Esophagus squamous epithelium (tissue), 5 donors: Measurements from ENCODE around the gene NLE1. TPM values are rescaled to one million over a fixed set of nuclear protein-coding genes. Genes with fewer than 3 reads are reported as not detected.

Experiments
- DNase-seq: peaks from one replicate; lab custom pipeline; 2025; lab: John Stamatoyannopoulos, UW
- H3K27ac ChIP-seq, 4 donors: fragments of 200-600 bp; sonication (generic); one replicate each; pipeline ENCODE4 v1.5.1; 2016 to 2019; ENCODE audit warnings: mild to moderate bottlenecking in 1 of 4
- H3K27me3 ChIP-seq, 4 donors: fragments of 200-600 bp; sonication (generic); 1 replicate in 3 of 4; 2 replicates in 1 of 4; pipeline versions ENCODE4 v1.5.1 to v1.6.0; 2017 to 2021; ENCODE audit warnings: antibody characterized with exemption in 1 of 4
- H3K36me3 ChIP-seq, 3 donors: fragments of 200-600 bp; sonication (generic); one replicate each; pipeline ENCODE4 v1.5.1; 2016 to 2019
- H3K4me1 ChIP-seq, 3 donors: fragments of 200-600 bp; sonication (generic); one replicate each; pipeline ENCODE4 v1.5.1; 2017 to 2019
- H3K4me3 ChIP-seq, 4 donors: fragments of 200-600 bp; sonication (generic); 1 replicate in 3 of 4; 2 replicates in 1 of 4; pipeline ENCODE4 v1.5.1; 2016 to 2019; ENCODE audit warnings: mild to moderate bottlenecking in 2 of 4, moderate library complexity in 1 of 4
- H3K9me3 ChIP-seq, 3 donors: fragments of 200-600 bp; sonication (generic); one replicate each; pipeline ENCODE4 v1.5.1; 2016 to 2019
- CTCF ChIP-seq, 6 experiments: fragments of 450-650 bp in 4 of 6; fragments of 200-600 bp in 2 of 6; sonication (generic) in 2 of 6; IDR thresholded peaks; one replicate each; pipeline ENCODE4 v1.5.1; 2016 to 2019; ENCODE audit warnings: antibody characterized with exemption in 6 of 6, mild to moderate bottlenecking in 4 of 6, moderate library complexity in 4 of 6
- POLR2A ChIP-seq, 4 donors: fragments of 450-650 bp; IDR thresholded peaks; one replicate each; pipeline ENCODE4 v1.6.1; 2017; ENCODE audit warnings: antibody characterized with exemption in 4 of 4, mild to moderate bottlenecking in 4 of 4, moderate library complexity in 3 of 4
- WGBS, 2 donors: methylation state at CpG; one replicate each; pipeline ENCODE4 v1.1.5; 2018; 5-methylcytosine and 5-hydroxymethylcytosine counted together
- intact Hi-C: fragments of 100-400 bp; cut with DNase I; formaldehyde crosslinking; loops from one replicate; pipeline ENCODE4 v1.15.0; 2022
- total RNA-seq, 4 donors: library from RNA; depleted of rRNA; stranded (reverse); fragments of >200 nt; gene quantifications; one replicate each; pipeline ENCODE4 v1.1.0, GENCODE V29; 2016
- donor health status: DM: yes; HTN: yes; CAD: no.

The NLE1 gene
- total RNA-seq, 4 donors from 2014 or later: 8.2 to 19.6 (median 17.8) TPM

GRCh38 chr17:35163886-35164285 lies 21.8 kb upstream of the NLE1 start:
- intact Hi-C loops: no loop called here
- Histone ChIP-seq H3K27me3 (peaks cover 0 to 14% (median 0%) of the 10 kb centered on the region in 4 donors), H3K36me3 (no peaks in the 10 kb centered on the region), H3K4me3 (no peak overlapping the region), H3K9me3 (no peaks in the 10 kb centered on the region), H3K4me1 (peaks cover 0 to 8% (median 3%) of the 10 kb centered on the region in 3 donors), H3K27ac (no peak overlapping the region)
- TF ChIP-seq CTCF (IDR thresholded peaks at IDR 0.05) (no peak), POLR2A (IDR thresholded peaks at IDR 0.05) (no peak)
- DNase-seq: no peak
- WGBS, 2 donors: 84 to 100% methylated on average over 3 to 7 of the region's 7 CpGs

- H3K9me3 ChIP-seq: no peaks in the 10 kb centered on the region
- WGBS, 2 donors: 77 to 85% methylated on average over 4 of the region's 4 CpGs
- peaks cover 0 to 14% (median 0%) of the 10 kb centered on the region in 4 donors for H3K27me3 ChIP-seq
- no peak overlapping the region for H3K27ac ChIP-seq
- TF ChIP-seq POLR2A (IDR thresholded peaks at IDR 0.05) (no peak), CTCF (IDR thresholded peaks at IDR 0.05) (no peak)
- intact Hi-C loops: no loop called here
- no peaks in the 10 kb centered on the region for H3K36me3 ChIP-seq
- peaks cover 0 to 8% (median 3%) of the 10 kb centered on the region in 3 donors for H3K4me1 ChIP-seq
- no peak overlapping the region for H3K4me3 ChIP-seq
- DNase-seq: no peak
These were observed 20.7 kb upstream of the NLE1 start for GRCh38 chr17:35162755-35163154.

- DNase-seq: no peak
- Histone ChIP-seq H3K36me3 (no peaks in the 10 kb centered on the region), H3K27ac (no peak overlapping the region), H3K27me3 (peaks cover 0 to 11% (median 0%) of the 10 kb centered on the region in 4 donors), H3K4me1 (peaks cover 0 to 8% (median 3%) of the 10 kb centered on the region in 3 donors), H3K4me3 (no peak overlapping the region), H3K9me3 (no peaks in the 10 kb centered on the region)
- intact Hi-C loops: no loop called here
- TF ChIP-seq POLR2A (IDR thresholded peaks at IDR 0.05) (no peak), CTCF (IDR thresholded peaks at IDR 0.05) (no peak)
- WGBS, 2 donors: 68 to 73% methylated on average over 3 of the region's 3 CpGs
These were observed 19.2 kb upstream of the NLE1 start for GRCh38 chr17:35161281-35161761.

GRCh38 chr17:35160354-35161201 lies 18.5 kb upstream of the NLE1 start:
- H3K36me3 ChIP-seq: no peaks in the 10 kb centered on the region

More at GRCh38 chr17:35160354-35161201, 18.5 kb upstream of the NLE1 start:
- intact Hi-C loops: no loop called here
- no peak overlapping the region for H3K4me3 ChIP-seq
- peaks cover 0 to 16% (median 0%) of the 10 kb centered on the region in 4 donors for H3K27me3 ChIP-seq
- no peaks in the 10 kb centered on the region for H3K9me3 ChIP-seq
- TF ChIP-seq CTCF (IDR thresholded peaks at IDR 0.05): no peak
- no peak for TF ChIP-seq POLR2A (IDR thresholded peaks at IDR 0.05)
- peaks cover 0 to 8% (median 3%) of the 10 kb centered on the region in 3 donors for H3K4me1 ChIP-seq
- H3K27ac ChIP-seq: no peak overlapping the region
- no peak for DNase-seq
- WGBS, 2 donors: 70 to 73% methylated on average over 13 of the region's 13 CpGs
